A549 (cell line): ENCODE data around the gene CYP24A1. TPM values are rescaled to one million over a fixed set of nuclear protein-coding genes. Genes with fewer than 3 reads are reported as not detected.

Experiments used
- ATAC-seq, 2 experiments: fragments of 200-7000 bp in 1 of 2; fragments of >200 bp in 1 of 2; cut with Nextera tagmentation in 1 of 2; cut with Tn5 transposase in 1 of 2; 3 replicates each; pipeline versions ENCODE4 v1.8.0 to v1.9.1; 2018 to 2020; ENCODE audit warnings: mild to moderate bottlenecking in 1 of 2, moderate library complexity in 1 of 2
- CTCF ChIA-PET: fragments of 300-600 bp; sonication (Branson Sonifier 250); formaldehyde crosslinking; extraction: SDS; loops from one replicate; lab custom pipeline; 2021; ENCODE audit warnings: antibody characterized with exemption, inconsistent platforms; lab: Yijun Ruan, JAX
- POLR2A ChIA-PET: fragments of 350-600 bp; formaldehyde crosslinking; extraction: SDS; loops from one replicate; lab custom pipeline; 2021; ENCODE audit warnings: antibody characterized with exemption, inconsistent platforms; lab: Yijun Ruan, JAX
- DNase-seq, 2 experiments: peaks; one replicate each; pipeline versions ENCODE4 v3.0.0 to v3.0.0-alpha.2; 2011 to 2016; ENCODE audit warnings: low read depth in 1 of 2, low spot score in 1 of 2
- FAIRE-seq: peaks from 2 replicates; lab custom pipeline; 2011; peaks lifted over from hg19 to GRCh38; lab: Jason Lieb, UNC
- H3K27ac ChIP-seq, 2 experiments: fragments of >200 bp; sonication (Bioruptor Twin); formaldehyde crosslinking; 3 replicates each; pipeline ENCODE4 v1.5.1; 2016 to 2017
- H3K4me1 ChIP-seq: fragments of >200 bp; sonication (Bioruptor Twin); formaldehyde crosslinking; 3 replicates; pipeline ENCODE4 v1.6.1; 2016
- H3K4me2 ChIP-seq: fragments of >200 bp; sonication (Bioruptor Twin); formaldehyde crosslinking; 3 replicates; pipeline ENCODE4 v1.6.1; 2016
- H3K4me3 ChIP-seq: fragments of >200 bp; sonication (Bioruptor Twin); formaldehyde crosslinking; 3 replicates; pipeline ENCODE4 v1.5.1; 2016
- H3K9me3 ChIP-seq: fragments of >200 bp; sonication (Bioruptor Twin); formaldehyde crosslinking; 3 replicates; pipeline ENCODE4 v1.6.1; 2016
- CBX2 ChIP-seq: fragments of 200-600 bp; sonication (generic); IDR thresholded peaks from 2 replicates; pipeline ENCODE4 v1.6.1; 2016; ENCODE audit warnings: low read depth, mild to moderate bottlenecking, borderline replicate concordance
- CBX8 ChIP-seq: fragments of 200-600 bp; sonication (generic); IDR thresholded peaks from 2 replicates; pipeline ENCODE4 v1.6.1; 2016
- EHF ChIP-seq: fragments of 250-450 bp; sonication (Bioruptor Pico); IDR thresholded peaks from 2 replicates; pipeline ENCODE4 v1.5.0; 2020; ENCODE audit warnings: mild to moderate bottlenecking
- EHMT2 ChIP-seq: fragments of 200-600 bp; sonication (generic); IDR thresholded peaks from 2 replicates; pipeline ENCODE4 v1.6.1; 2016; ENCODE audit warnings: antibody characterized with exemption, low read depth, mild to moderate bottlenecking, moderate library complexity
- HEYL ChIP-seq: fragments of 250-450 bp; sonication (Bioruptor Pico); IDR thresholded peaks from 2 replicates; pipeline ENCODE4 v1.8.0; 2021; ENCODE audit warnings: mild to moderate bottlenecking, moderate library complexity
- HOXB13 ChIP-seq: fragments of 250-450 bp; sonication (Bioruptor Pico); IDR thresholded peaks from 2 replicates; pipeline ENCODE4 v1.5.0; 2020; ENCODE audit warnings: low read depth, mild to moderate bottlenecking, moderate library complexity
- HOXB5 ChIP-seq: fragments of 250-450 bp; sonication (Bioruptor Pico); IDR thresholded peaks from 2 replicates; pipeline ENCODE4 v1.5.0; 2020; ENCODE audit warnings: mild to moderate bottlenecking, moderate library complexity
- JUNB ChIP-seq: fragments of >200 bp; sonication (Bioruptor Twin); formaldehyde crosslinking; IDR thresholded peaks from 2 replicates; pipeline ENCODE4 v1.6.1; 2016
- KDM5A ChIP-seq: fragments of 200-600 bp; sonication (generic); IDR thresholded peaks from 2 replicates; pipeline ENCODE4 v1.6.1; 2016; ENCODE audit warnings: antibody characterized with exemption, mild to moderate bottlenecking
- MAZ ChIP-seq: fragments of 150-350 bp; IDR thresholded peaks from 2 replicates; pipeline ENCODE4 v1.6.1; 2014; ENCODE audit warnings: antibody characterized with exemption, low read depth, low read length, borderline replicate concordance
- NPAS2 ChIP-seq: fragments of 250-450 bp; sonication (Bioruptor Pico); IDR thresholded peaks from 2 replicates; pipeline ENCODE4 v1.8.0; 2022; ENCODE audit warnings: mild to moderate bottlenecking, moderate library complexity, borderline replicate concordance
- NR3C1 ChIP-seq: fragments of >200 bp; sonication (Bioruptor Twin); formaldehyde crosslinking; IDR thresholded peaks from 3 replicates; pipeline ENCODE4 v1.6.1; 2017
- RAD21 ChIP-seq, 2 experiments: fragments of >200 bp in 1 of 2; sonication (Bioruptor Twin) in 1 of 2; formaldehyde crosslinking in 1 of 2; IDR thresholded peaks in 1 of 2; conservative IDR thresholded peaks in 1 of 2; 2 replicates in 1 of 2; 3 replicates in 1 of 2; pipeline ENCODE4 v1.6.1; 2012 to 2018; ENCODE audit warnings: inconsistent platforms in 1 of 2
- TP53 ChIP-seq: fragments of 250-450 bp; sonication (Bioruptor Pico); IDR thresholded peaks from 2 replicates; pipeline ENCODE4 v1.5.0; 2021; ENCODE audit warnings: mild to moderate bottlenecking, moderate library complexity
- WGBS: methylation state at CpG from one replicate; pipeline ENCODE4 v1.1.6; 2017; ENCODE audit errors: missing lambda C conversion rate; 5-methylcytosine and 5-hydroxymethylcytosine counted together
- polyA plus RNA-seq, 4 experiments: library from polyadenylated mRNA; depleted of rRNA in 3 of 4; stranded (reverse); fragments of >200 nt; fragmentation: RNase III in 1 of 4; extraction: RNeasy Plus Mini Kit Qiagen cat#74134 plus additional on column Dnase treatment in 1 of 4; gene quantifications; 2 replicates in 3 of 4; 3 replicates in 1 of 4; pipeline ENCODE4 v1.2.3, GENCODE V29; 2011 to 2017
- TF ChIP-seq, protein P1 (sequence below): fragments of 450-650 bp; IDR thresholded peaks from 2 replicates; pipeline ENCODE4 v1.6.1; 2014; ENCODE audit warnings: antibody characterized with exemption
- TF ChIP-seq, protein P2 (sequence below): fragments of >200 bp; sonication (Bioruptor Twin); formaldehyde crosslinking; IDR thresholded peaks from 3 replicates; pipeline ENCODE4 v1.5.1; 2016
- TF ChIP-seq, protein P3 (sequence below): fragments of 200-600 bp; sonication (generic); IDR thresholded peaks from 2 replicates; pipeline ENCODE4 v1.6.1; 2016; ENCODE audit warnings: antibody characterized with exemption, mild to moderate bottlenecking, moderate library complexity
- TF ChIP-seq, protein P4 (sequence below): fragments of >200 bp; sonication (Bioruptor Twin); formaldehyde crosslinking; IDR thresholded peaks from 3 replicates; pipeline ENCODE4 v1.6.1; 2016
- TF ChIP-seq, protein P5 (sequence below): IDR thresholded peaks from 2 replicates; pipeline ENCODE4 v1.6.1; 2012

CYP24A1 gene
- polyA plus RNA-seq, 2 of the 4 experiments (the other 2 are of a cell fraction): 722 to 1,617 TPM

DNA sequence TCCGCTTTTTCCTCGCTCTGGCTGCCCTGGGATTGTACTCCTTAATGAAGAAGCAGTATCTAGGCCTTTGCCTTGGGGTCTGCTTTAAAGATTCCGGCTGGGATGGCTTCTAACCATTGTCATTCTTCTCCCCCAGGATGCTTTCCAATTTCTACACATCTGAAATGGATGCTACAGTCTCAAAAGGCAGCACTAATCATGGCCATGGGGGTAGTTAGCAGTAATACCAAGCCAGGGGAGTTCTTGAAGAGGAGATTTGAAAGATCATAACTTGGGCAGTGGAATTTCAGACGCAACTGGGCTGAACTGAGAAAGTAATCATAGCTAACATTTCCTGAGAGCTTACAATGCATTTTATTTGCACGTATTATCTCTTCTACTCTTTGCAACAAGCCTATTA is 30.7 kb upstream of the CYP24A1 start:
- no peak overlapping the region for H3K4me2 ChIP-seq
- no peak for FAIRE-seq
- CTCF ChIA-PET: interaction anchor here (3.6 to 15.6 kb wide), 2 partner anchors 106 to 443 kb away, joined by 10 to 655 read pairs; no protein-coding TSS in a partner anchor
- no peak for DNase-seq
- 92% methylated on average over 5 of the region's 5 CpGs for WGBS
- no peak for ATAC-seq
- H3K9me3 ChIP-seq: no peaks in the 10 kb centered on the region
- peaks cover 10% of the 10 kb centered on the region for H3K4me1 ChIP-seq
- peak overlapping the region in 1 of 2 experiments; percentile 34; a peak in 2 of 6 replicates for H3K27ac ChIP-seq
- POLR2A ChIA-PET: no interaction called here
- no peak overlapping the region for H3K4me3 ChIP-seq
- TF ChIP-seq HEYL (CRISPR knock-in tag) (no peak), CBX8 (no peak), HOXB5 (CRISPR knock-in tag) (no peak), NR3C1 (no peak)
- TF ChIP-seq, protein P1, sequence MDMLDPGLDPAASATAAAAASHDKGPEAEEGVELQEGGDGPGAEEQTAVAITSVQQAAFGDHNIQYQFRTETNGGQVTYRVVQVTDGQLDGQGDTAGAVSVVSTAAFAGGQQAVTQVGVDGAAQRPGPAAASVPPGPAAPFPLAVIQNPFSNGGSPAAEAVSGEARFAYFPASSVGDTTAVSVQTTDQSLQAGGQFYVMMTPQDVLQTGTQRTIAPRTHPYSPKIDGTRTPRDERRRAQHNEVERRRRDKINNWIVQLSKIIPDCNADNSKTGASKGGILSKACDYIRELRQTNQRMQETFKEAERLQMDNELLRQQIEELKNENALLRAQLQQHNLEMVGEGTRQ: no peak

DNA sequence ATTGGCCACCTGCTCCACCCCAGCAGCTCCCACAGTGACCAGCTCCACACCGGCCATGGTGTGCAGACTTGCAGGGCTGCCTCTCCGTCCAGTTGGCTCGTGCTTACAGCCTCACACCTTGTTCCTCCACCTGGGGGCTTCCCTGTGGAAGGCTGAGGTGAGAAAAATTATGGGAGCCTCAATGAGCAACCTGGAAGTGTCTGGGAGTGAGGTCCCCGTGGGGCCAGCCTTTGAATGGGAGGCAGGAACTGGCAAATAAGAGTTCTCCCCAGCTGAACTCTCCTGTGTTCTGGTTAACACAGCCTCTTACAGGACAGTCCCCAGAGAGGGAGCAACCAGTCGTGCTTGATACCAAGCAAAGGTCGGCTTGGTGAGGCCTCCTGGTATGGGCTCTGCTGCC is 30.3 kb upstream of the CYP24A1 start:
- FAIRE-seq (no peak), ATAC-seq (no peak), DNase-seq (no peak)
- ChIA-PET CTCF (interaction anchor here (1.3 to 15.6 kb wide), 3 partner anchors 106 to 444 kb away, joined by 4 to 655 read pairs (median 10); no protein-coding TSS in a partner anchor), POLR2A (no interaction called here)
- H3K27ac ChIP-seq: peak overlapping the region in 1 of 2 experiments; percentile 34; a peak in 2 of 6 replicates
- peaks cover 10% of the 10 kb centered on the region for H3K4me1 ChIP-seq
- no peak overlapping the region for H3K4me2 ChIP-seq
- no peak overlapping the region for H3K4me3 ChIP-seq
- no peaks in the 10 kb centered on the region for H3K9me3 ChIP-seq
- WGBS: 86% methylated on average over 6 of the region's 6 CpGs
- TF ChIP-seq HOXB13 (CRISPR knock-in tag): no peak
- TF ChIP-seq TP53 (CRISPR knock-in tag): no peak
- no peak for TF ChIP-seq EHF (CRISPR knock-in tag)
- TF ChIP-seq, protein P2, sequence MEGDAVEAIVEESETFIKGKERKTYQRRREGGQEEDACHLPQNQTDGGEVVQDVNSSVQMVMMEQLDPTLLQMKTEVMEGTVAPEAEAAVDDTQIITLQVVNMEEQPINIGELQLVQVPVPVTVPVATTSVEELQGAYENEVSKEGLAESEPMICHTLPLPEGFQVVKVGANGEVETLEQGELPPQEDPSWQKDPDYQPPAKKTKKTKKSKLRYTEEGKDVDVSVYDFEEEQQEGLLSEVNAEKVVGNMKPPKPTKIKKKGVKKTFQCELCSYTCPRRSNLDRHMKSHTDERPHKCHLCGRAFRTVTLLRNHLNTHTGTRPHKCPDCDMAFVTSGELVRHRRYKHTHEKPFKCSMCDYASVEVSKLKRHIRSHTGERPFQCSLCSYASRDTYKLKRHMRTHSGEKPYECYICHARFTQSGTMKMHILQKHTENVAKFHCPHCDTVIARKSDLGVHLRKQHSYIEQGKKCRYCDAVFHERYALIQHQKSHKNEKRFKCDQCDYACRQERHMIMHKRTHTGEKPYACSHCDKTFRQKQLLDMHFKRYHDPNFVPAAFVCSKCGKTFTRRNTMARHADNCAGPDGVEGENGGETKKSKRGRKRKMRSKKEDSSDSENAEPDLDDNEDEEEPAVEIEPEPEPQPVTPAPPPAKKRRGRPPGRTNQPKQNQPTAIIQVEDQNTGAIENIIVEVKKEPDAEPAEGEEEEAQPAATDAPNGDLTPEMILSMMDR: no peak
- TF ChIP-seq MAZ: no peak
- TF ChIP-seq, protein P3, sequence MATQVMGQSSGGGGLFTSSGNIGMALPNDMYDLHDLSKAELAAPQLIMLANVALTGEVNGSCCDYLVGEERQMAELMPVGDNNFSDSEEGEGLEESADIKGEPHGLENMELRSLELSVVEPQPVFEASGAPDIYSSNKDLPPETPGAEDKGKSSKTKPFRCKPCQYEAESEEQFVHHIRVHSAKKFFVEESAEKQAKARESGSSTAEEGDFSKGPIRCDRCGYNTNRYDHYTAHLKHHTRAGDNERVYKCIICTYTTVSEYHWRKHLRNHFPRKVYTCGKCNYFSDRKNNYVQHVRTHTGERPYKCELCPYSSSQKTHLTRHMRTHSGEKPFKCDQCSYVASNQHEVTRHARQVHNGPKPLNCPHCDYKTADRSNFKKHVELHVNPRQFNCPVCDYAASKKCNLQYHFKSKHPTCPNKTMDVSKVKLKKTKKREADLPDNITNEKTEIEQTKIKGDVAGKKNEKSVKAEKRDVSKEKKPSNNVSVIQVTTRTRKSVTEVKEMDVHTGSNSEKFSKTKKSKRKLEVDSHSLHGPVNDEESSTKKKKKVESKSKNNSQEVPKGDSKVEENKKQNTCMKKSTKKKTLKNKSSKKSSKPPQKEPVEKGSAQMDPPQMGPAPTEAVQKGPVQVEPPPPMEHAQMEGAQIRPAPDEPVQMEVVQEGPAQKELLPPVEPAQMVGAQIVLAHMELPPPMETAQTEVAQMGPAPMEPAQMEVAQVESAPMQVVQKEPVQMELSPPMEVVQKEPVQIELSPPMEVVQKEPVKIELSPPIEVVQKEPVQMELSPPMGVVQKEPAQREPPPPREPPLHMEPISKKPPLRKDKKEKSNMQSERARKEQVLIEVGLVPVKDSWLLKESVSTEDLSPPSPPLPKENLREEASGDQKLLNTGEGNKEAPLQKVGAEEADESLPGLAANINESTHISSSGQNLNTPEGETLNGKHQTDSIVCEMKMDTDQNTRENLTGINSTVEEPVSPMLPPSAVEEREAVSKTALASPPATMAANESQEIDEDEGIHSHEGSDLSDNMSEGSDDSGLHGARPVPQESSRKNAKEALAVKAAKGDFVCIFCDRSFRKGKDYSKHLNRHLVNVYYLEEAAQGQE: no peak

DNA sequence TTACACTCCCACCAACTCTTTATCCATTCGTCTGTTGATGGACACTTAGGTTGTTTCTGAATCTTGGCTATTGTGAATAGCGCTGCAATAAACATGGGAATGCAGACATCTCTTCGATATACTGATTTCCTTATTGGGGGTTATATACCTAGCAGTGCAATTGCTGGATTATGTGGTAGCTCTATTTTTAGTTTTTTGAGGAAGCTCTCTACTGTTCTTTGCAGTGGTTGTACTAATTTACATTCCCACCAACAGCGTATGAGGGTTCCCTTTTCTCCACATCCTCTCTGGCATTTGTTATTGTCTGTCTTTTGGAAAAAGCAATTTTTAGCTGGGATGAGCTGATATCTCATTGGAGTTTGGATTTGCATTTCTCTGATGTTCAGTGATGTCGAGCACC is 29.5 kb upstream of the CYP24A1 start:
- Histone ChIP-seq H3K4me3 (no peak overlapping the region), H3K27ac (no peak overlapping the region), H3K4me1 (peaks cover 8% of the 10 kb centered on the region), H3K9me3 (no peaks in the 10 kb centered on the region), H3K4me2 (no peak overlapping the region)
- FAIRE-seq (no peak), ATAC-seq (no peak), DNase-seq (no peak)
- ChIA-PET CTCF (interaction anchor here (1.3 to 15.6 kb wide), 2 partner anchors 105 to 141 kb away, joined by 4 to 655 read pairs; no protein-coding TSS in a partner anchor), POLR2A (interaction anchor here (0.6 kb wide), 1 partner anchor 114 kb away, joined by 3 read pairs; no protein-coding TSS in a partner anchor)
- WGBS: 66% methylated on average over 5 of the region's 5 CpGs
- no peak for TF ChIP-seq RAD21 (conservative IDR thresholded peaks at IDR 0.05 in 1 of 2, IDR thresholded peaks at IDR 0.05 in 1 of 2)
- TF ChIP-seq CBX2: no peak
- TF ChIP-seq NPAS2: no peak
- TF ChIP-seq, protein P4, sequence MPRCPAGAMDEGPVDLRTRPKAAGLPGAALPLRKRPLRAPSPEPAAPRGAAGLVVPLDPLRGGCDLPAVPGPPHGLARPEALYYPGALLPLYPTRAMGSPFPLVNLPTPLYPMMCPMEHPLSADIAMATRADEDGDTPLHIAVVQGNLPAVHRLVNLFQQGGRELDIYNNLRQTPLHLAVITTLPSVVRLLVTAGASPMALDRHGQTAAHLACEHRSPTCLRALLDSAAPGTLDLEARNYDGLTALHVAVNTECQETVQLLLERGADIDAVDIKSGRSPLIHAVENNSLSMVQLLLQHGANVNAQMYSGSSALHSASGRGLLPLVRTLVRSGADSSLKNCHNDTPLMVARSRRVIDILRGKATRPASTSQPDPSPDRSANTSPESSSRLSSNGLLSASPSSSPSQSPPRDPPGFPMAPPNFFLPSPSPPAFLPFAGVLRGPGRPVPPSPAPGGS: no peak
- TF ChIP-seq, protein P5, sequence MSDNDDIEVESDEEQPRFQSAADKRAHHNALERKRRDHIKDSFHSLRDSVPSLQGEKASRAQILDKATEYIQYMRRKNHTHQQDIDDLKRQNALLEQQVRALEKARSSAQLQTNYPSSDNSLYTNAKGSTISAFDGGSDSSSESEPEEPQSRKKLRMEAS: no peak
- no peak for TF ChIP-seq KDM5A
- no peak for TF ChIP-seq EHMT2
- TF ChIP-seq HOXB5 (CRISPR knock-in tag): no peak
- TF ChIP-seq JUNB: no peak
